Sciatic nerve (tissue), 2 donors: ENCODE results near the gene OLIG3. TPM values are rescaled to one million over a fixed set of nuclear protein-coding genes. Genes with fewer than 3 reads are reported as not detected.
A peak's percentile ranks its signal among the peaks of the same experiment; 100 is the strongest.

Experiments
- ATAC-seq: fragments of 200-7000 bp; cut with Tn5 transposase; one replicate; pipeline ENCODE4 v1.9.1; 2020; ENCODE audit warnings: mild to moderate bottlenecking, moderate library complexity
- DNase-seq: peaks from one replicate; pipeline ENCODE4 v3.0.0-alpha.2; 2020; ENCODE audit warnings: low spot score
- intact Hi-C: fragments of 100-400 bp; cut with DNase I; formaldehyde crosslinking; loops from one replicate; pipeline ENCODE4 v1.14.2; 2022
- total RNA-seq: library from RNA; stranded (reverse); fragmentation: NEBNext Ultra II Directional; extraction: Animal tissue kit (Norgen Biotek cat#: 25700); gene quantifications from one replicate; pipeline ENCODE4 v1.2.1, GENCODE V29; 2021
- donor health status: DM: no; HTN: no; CAD: no.
- donor health status: DM: no; HTN: no; CAD: no.

OLIG3 gene
- total RNA-seq, 1 donor from 2014 or later = not detected

DNA sequence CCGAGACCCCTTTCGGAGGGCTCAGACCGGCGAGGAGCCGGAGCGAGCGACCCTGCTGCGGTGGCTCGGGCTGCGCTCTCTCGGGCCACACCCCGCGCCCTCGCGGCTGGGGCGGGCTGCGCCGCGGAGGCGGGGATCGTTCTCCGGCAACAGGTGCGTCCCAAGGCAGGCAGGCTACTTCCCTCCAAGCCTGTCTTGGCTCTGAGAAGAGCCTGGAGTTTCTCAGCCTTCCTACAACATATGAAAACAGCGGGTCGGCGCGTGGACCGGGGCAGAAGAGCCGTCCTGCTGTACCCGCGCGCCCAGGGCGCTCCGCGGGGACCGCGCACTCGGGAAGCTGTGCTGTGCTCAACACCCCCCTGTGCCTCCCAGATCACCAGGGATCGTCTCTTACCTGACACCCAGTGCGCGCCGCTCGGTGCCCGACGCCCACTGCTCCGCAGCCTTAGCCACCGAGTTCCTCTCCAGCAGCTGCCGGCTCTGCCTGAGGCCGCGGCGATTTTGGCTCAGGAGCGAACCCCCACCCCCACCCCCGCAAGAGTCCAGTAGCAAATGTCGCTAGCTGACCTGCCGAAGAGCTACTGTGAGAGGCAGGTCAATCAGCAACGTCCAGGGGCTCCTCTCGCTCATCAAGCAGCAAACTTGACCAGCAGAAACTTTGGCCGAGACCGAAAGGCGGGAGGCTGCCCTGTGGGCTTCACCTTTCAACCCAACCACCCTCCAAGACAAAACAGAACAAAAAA is 3.7 kb upstream of the OLIG3 start:
- no peak for DNase-seq
- intact Hi-C loops = loop anchor here (1.0 kb wide), 1 partner anchor 34 kb away; no protein-coding TSS in a partner anchor
- ATAC-seq = no peak

DNA sequence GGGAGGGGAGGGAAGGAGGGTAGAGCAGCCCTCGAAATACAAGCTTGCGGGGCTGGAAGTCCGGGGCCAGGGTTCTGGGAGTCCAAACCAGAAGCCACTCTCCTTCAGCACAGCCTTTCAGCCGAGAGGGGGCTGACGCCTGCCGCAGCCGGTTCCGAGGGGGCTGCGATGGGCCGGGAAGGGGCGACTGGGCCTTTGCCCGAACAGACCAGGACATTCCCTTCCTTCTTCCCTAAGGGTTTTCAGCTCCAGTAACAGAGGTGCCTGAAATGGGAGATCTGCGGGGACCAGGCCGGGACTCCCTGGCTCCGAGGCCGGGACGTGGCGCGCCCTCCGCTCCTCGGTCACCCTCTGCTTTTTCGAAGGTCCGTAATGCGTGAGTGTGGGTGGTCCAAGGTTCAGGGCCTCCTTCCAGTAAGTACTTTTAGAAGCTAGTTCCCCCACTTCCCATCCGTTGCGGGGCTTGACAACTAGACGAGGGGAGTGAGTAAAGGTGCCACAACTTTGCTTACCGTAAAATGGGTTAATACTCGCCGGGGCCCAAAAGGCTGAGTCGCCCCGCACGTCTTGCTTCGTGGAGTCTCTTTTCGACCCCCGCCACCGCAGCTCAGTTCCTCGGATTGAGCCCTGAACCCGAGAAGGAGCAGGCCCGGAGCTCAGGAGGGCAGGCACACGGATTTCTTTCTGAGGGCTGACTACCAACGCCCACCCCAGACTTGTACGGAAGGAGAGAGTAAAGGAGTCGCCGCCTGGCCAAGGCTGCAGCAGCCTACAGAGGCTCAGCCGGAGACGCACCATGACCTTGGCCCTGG is 2.9 kb upstream of the OLIG3 start:
- DNase-seq = no peak
- intact Hi-C loops = loop anchor here (1.0 kb wide), 1 partner anchor 35 kb away; no protein-coding TSS in a partner anchor
- ATAC-seq = no peak

DNA sequence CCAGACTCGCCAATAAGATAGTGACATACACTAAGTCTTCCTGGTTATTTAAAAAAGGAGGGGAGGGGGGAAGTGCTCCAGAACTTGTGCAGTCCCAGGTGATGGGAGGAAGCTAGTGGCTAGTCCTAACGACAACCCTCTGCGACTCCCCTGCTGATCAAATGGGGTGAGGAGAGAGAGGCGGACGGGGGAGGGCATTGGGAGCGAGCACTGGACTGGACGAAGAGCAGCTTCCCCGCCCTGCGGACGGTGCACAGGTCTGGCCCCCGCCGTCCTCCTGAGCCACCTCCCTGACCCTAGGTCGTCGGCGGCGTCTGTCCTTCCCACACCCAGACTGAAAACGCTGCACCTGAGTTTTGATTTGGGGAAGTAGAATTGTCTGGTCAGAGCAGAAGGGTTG is 2.2 kb upstream of the OLIG3 start:
- DNase-seq (no peak), ATAC-seq (no peak)
- intact Hi-C loops = no loop called here

DNA sequence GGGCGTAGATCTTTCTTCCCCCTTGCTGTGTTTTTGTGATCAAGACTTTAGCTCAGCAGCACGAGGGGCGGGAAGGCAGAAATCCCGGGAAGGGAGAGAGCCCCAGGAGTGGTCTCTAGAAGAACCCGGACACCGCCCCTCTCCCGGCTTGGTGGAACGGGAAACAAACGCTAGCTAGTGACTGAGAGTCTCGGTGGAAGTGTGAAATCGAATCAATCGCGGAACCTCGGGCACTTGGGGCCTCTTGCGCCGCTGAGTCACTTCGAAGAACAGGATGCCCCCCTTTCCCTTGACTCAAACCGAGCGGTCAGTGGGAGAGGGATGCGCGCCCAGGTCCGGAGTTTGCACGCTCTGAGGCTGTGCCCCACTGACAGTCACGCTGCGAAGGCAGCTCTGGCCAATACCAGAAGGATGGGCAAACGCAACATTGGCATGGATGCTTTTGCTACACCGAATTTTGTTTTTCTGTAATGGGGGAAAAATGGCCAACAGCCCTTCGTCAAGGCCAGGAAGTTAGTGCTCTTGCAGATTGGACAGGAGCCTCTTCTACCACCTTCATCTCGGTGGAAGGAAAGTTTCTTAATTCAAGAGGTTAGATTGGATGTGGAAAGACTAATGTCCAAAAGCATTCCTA is 1.6 kb upstream of the OLIG3 start:
- intact Hi-C loops = no loop called here
- ATAC-seq = no peak
- DNase-seq = no peak

DNA sequence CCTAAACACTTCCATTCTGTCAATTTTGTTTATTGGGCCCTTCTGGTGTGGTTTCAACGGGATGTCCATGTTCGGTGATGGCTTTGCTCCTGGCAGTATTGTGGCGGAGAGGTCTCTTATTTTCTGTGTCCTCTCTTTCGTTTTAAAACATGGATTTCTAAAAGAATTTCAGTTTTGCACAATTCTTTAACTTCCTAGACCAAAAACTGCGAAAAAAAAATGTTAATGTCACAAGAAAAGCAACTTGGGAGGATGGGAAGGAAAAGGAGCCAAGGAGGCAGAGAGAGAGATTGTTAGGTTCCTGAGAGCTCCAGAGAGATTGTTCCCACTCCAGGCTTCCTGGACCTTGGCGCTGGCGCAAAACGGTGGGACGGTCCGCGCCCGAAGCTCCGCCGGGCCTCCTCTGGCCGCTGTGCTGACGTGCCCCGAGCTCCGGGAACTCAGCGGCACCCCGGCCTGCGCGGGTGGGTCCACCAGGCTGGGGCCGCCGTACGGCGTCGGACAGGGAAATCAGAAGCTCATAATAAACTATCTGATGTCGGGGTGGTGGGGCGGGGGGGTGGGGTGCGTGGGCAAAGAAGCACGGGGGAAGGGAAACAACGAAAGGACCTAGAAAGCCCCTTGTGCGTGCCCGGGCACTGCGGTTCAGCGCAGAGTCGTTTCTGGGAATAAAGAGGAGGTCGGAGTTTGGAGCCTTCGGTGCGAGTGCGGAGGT is 951 bp upstream of the OLIG3 start:
- no peak for DNase-seq

DNA sequence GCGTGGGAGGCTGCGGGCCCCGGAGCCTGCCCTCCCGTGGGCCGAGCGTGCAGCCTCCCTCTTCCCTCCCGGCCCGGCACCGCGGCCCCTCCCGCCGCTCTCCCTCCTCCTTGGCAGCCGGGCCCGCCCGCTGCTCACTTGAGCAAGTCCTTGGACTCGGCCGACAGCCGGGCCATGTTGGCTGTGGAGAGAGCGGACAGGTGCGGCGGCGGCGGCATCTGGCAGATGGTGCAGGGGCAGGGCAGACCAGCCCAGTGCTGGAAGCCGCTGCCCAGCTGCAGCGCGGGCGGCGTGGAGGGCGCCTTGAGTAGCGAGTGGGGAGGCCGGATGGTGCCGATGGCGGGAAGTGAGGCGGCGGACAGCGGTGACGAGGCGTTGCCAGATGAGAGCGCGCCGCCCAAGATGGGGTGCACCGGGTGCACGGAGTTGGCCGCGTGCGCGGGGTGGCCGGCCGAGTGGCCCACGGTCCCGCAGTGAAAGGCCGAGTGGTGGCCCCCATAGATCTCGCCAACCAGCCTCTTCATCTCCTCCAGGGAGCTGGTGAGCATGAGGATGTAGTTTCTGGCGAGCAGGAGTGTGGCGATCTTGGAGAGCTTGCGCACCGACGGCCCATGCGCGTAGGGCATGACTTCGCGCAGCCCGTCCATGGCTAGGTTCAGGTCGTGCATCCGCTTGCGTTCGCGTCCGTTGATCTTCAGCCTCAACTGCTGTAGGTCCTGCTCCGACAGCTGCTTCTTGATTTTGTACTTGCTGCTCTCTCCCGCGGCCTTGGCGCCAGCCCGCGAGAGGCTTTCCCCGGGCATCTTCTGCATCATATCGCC is 766 bp downstream of the OLIG3 start:
- ATAC-seq = no peak
- DNase-seq = no peak
- intact Hi-C loops = no loop called here

More for the DNA sequence above, 951 bp upstream of the OLIG3 start:
- intact Hi-C loops = no loop called here
- ATAC-seq = no peak

DNA sequence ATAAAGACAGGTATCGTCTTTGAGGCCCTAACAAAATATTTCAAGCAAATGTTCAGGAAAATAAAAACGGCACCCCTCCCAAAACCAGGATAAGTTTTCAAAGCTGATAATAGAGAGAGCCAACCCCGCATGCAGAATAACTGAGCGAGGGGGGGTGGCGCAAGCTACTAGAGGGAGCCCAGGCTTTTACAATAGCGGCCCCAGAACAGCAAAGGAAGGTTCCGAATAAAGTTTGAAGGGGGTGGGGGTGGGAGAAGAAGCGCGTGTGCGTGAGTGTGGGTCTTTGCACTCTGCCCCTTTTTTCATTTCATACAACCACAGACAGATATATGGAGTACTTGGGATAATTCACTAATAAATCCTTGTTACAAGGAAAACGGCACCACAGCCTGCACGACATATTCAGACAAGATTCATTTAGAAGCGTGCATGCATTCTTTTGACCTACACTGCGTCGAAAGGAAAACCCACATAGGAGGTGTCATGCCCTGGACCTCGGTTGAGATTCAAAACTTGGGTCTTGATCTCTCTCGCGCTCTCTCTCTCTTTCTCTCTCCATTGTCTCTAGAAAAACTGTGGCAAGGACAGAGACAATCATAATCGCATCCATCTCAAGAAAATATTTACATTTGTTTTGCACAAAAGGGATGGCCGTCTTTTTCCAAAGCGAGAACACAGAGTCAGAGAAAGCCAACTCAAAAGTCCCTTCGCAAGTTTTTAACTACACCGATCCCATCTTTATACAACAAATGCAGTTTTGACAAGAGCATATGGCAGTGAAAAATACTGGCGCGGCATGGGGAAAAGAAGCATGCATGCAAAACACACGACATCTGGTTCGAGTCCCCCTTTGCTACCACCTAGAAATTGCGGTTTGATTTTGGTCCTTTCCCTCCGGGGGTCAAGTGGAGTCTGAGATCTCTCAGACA is 1.6 kb downstream of the OLIG3 start:
- DNase-seq (no peak), ATAC-seq (no peak)
- intact Hi-C loops = no loop called here

DNA sequence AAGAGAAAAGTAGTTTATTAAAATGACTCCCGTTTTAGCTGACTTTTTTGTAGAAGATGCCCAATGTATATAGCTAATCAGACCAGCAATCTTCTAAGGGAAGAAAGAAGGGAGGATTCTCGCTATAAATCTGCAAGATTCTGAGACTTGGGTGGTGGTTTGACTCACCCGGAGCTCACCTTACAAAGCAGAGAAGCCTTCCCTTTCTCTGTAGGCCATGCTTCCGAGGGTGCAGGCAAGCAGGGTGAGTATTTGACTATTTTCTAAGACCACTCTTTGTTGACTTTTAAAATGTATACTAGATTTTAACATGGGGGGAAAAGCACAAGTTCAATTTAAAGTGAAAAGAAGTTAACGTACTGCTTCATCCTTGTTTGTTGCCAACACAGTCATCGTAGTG is 2.7 kb downstream of the OLIG3 start:
- no peak for DNase-seq
- intact Hi-C loops = no loop called here
- no peak for ATAC-seq

DNA sequence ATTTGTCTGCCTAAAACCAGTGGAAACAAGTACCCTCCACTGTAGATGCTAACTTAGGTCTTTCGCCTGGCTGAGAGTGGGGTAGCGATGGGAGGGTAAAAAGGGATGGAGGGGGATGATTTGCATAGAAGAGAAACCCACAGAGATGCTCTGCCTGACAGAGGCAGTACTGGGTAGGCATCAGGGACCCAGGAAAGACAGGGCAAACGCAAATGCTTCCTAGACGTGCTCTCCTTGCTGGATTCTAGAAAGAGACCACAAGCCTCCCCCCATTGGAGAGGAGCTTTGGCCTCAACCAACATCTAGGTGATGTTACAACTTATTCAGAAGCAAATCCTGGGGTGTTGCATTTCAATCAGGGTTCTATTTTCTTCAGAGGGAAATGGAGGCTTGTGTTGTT is 3.2 kb downstream of the OLIG3 start:
- DNase-seq = no peak
- ATAC-seq = no peak
- intact Hi-C loops = no loop called here

DNA sequence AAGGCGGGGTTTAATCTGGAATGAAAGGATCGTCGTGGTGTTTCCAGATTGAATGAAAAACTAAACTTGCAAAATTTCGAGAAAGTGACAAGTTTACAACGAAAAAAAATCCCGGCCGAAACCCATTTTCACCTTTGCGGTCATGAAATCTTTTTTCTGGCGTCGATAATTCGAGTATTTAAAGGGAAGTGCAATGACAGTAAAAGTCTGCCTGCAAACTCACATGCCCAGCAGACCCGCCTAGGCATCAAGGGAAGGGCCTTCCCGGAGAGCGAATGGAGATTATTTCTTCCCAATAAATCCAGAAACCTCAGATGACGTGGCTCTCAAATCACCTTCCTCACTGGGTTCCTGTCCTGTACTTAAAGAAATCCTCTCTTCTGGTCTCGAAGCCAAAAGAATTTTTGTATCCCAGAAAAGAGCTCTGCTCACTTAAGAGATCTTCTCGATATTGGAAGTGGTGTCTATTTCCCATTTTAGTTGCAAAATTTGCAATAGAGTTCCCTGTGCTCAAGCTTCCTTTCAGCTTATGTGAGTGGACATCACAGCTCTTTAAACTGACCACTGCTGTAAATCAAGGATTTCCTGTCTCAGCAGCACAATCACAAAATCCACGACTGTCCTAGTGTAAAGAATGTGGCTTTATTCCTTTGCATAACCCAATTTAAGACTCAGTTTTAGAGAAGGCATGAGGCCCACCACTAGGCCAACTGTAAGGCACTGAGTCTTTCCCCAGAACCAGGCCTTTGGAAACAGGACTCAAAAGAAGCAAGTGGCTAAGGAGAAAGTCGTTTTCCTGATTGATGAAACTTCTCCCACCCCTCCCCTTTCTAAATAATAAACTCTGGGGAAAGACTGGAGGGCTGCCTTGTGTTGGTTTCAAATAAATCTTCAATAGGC is 3.9 kb downstream of the OLIG3 start:
- intact Hi-C loops = no loop called here
- ATAC-seq (no peak), DNase-seq (no peak)

DNA sequence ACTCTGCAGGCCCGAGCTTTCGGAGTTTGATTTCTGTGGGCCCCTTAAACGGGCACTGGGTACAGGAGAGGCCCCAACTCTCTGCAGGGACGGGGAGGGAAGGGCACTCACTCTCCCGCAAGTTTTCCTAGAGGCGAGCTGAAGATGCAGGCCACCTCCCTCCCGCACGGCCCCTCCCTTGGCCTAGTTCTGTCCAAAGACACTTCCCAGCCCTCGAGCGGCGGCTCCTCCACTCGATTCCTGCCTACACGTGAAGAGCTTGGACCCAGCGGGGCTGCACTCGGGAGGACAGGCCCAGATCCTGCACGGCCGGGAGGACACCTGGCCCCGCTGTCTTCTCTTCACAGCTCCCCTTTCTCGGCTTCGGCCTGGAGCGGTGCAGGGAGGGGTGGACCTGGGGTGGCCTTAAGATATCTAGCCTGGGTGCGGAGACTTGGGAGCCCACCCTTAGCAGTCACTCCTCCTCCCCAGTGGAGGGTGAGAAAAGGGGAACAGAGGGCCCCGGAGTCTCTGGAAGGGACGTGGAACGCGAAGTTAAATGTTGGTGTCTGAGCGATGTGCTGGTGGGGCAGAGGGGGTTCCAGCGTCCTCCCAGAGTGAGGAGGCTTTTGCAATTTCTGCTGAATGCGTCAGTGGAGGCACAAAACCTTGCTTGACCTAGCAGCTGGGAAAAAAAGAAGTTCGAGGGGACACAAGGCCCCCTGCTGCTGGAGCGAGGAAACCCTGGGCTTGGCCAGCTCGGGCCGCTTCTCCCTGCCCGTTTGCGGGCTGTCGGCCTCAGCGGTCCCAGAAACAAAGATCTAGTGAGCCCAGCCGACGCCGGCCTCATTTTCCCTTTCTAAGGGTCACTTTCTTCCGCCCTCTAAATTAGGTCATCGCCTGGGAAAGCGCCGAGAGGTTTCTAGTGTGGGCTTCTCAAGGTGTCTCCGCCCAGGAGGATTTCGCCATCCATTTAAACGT is 4.9 kb downstream of the OLIG3 start:
- ATAC-seq (peak; percentile 44), DNase-seq (no peak)
- intact Hi-C loops = no loop called here

DNA sequence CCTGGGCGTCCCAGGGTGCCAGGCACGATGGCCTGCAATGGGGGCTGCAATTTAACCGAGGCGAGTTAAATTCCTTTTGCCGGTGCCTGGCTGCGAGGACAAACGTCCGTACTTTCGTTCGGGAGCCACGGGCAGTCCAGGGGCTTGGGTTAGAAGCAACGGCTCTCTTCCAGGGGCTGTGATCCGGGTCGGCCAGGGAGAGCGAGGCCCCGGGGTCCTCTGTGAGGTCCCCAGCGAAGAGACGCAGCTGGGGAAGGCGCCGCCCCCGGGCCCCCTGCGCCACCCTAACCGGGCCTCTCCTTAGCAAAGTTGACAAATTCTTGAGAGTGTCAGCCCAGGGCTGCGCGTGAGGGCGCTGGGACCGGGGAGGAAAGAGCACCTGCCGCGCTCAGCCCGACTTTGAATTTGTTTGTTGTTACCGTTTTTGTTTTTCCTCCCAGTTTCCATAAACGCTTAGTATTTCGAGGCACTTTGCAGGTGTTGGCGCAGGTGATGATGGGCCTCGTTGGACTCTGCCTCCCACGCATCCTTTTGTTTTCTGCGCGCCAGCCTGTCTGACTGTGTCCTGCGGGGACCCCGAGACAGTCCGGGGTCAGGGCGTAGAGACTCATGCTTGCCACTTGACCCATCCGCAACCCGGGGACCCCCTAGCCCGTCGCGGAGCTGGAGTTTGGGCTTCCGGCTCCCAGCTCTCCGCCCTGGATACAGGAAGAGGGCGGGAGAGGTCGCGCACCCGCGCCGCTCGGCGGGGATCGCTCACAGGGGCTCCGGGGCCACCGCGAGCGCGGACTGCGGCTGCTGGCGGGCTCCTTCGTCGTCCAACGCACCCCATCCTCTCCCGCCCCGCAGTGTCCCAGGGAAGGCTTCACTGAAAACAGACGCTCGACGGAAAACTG is 5.8 kb downstream of the OLIG3 start:
- intact Hi-C loops = no loop called here
- ATAC-seq = no peak

DNA sequence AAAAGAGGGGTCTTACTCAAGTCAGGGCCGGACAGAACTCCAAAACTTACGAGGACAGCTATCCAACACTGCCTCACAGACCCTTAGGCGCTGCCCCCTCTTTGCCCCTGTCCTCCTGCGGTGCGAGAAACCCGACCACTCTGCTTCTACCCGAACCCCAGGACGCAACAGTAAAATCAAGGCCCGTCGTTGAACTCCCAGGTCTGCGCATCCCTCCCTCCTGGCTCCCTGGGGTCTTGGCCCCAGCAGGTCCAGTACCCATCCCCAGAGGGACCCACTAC is 6.4 kb downstream of the OLIG3 start:
- intact Hi-C loops = no loop called here
- DNase-seq (no peak), ATAC-seq (peak; percentile 28)

More for the DNA sequence above, 5.8 kb downstream of the OLIG3 start:
- DNase-seq = no peak

DNA sequence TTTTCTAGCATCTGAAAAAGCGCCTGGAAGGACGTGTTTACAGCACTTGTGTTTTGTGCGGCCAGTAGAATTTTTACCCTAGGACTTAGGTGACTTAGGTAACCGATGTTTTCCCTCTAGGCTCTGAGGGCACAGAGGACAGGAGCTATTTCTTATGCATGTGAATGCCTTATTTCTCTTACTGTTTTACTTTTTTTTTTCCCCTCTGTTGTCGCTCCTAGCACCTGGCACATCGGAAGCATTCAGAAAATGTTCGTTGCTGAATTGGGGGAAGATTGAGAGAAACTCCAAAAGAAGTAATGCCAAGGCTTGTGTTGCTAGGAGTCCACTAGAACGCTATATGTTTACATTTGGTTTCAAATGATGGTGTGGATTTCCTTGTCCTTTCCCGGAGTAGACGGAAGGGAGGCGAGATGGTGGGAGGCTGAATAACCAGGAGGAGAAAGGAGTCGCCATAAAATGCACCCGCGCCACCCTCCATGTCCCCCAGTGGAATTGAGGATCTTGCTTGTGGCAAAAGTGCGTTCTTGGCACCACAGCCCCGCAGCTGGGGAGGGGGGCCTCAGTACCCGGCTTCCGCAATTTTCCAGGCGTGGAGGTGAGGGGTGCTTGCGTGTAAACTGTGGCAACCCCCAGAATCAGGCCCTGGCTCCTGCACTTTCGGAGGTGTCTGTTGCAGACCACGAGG is 6.9 kb downstream of the OLIG3 start:
- intact Hi-C loops = no loop called here
- no peak for DNase-seq
- no peak for ATAC-seq
